HG02938 (cell line): ENCODE results near the gene FNDC3A.
"Not testable (repeated sequence)": the region's sequence is repeated elsewhere in the genome, so short reads cannot be mapped to it uniquely, and the experiment has no call there.

ENCODE experiments used
- ATAC-seq: cut with Tn5 transposase; IDR thresholded peaks from one replicate; pipeline ENCODE4 v1.9.1; 2021; ENCODE audit warnings: mild to moderate bottlenecking, moderate library complexity; ENCODE audit not compliant: unreplicated experiment

The FNDC3A gene

GRCh38 chr13:48975101-48975855, 434 bp upstream of the FNDC3A start:
- ATAC-seq: peak; percentile 18

GRCh38 chr13:48976576-48977285, 1.0 kb downstream of the FNDC3A start:
- ATAC-seq: peak; percentile 3

GRCh38 chr13:48977286-48977625, 1.5 kb downstream of the FNDC3A start:
- ATAC-seq: no peak

- ATAC-seq: no peak
Measured at GRCh38 chr13:48977973-48978372, 2.3 kb downstream of the FNDC3A start.

- no peak for ATAC-seq
Measured at GRCh38 chr13:48978942-48979601, 3.4 kb downstream of the FNDC3A start.

GRCh38 chr13:48979892-48980291, 4.2 kb downstream of the FNDC3A start:
- peak; percentile 41 for ATAC-seq

- no peak for ATAC-seq
Measured at GRCh38 chr13:48983331-48983730, 7.6 kb downstream of the FNDC3A start.

GRCh38 chr13:48985756-48986155, 10.0 kb downstream of the FNDC3A start:
- no peak for ATAC-seq

- ATAC-seq: no peak
Measured at GRCh38 chr13:48990900-48991299, 15.2 kb downstream of the FNDC3A start.

GRCh38 chr13:48993150-48993549, 17.4 kb downstream of the FNDC3A start:
- no peak for ATAC-seq

- ATAC-seq: peak; percentile 87
Measured at GRCh38 chr13:48994706-48995105, 19.0 kb downstream of the FNDC3A start.

- no peak for ATAC-seq
Measured at GRCh38 chr13:48998641-48999292, 23.1 kb downstream of the FNDC3A start.

- ATAC-seq: no peak
Measured at GRCh38 chr13:49000247-49000646, 24.5 kb downstream of the FNDC3A start.

GRCh38 chr13:49018986-49019635, 43.4 kb downstream of the FNDC3A start:
- not testable (repeated sequence) for ATAC-seq

- ATAC-seq: no peak
Measured at GRCh38 chr13:49020328-49020727, 44.6 kb downstream of the FNDC3A start.

GRCh38 chr13:49020940-49021553, 45.3 kb downstream of the FNDC3A start:
- no peak for ATAC-seq

- ATAC-seq: no peak
Measured at GRCh38 chr13:49021953-49022352, 46.2 kb downstream of the FNDC3A start.

GRCh38 chr13:49022472-49023144, 46.9 kb downstream of the FNDC3A start:
- no peak for ATAC-seq

- ATAC-seq: no peak
Measured at GRCh38 chr13:49023431-49023830, 47.7 kb downstream of the FNDC3A start.

GRCh38 chr13:49026851-49027250, 51.1 kb downstream of the FNDC3A start:
- no peak for ATAC-seq
